ENCODE results near the gene COG5.
A peak's percentile ranks its signal among the peaks of the same experiment; 100 is the strongest.

The COG5 gene

GRCh38 chr7:107563775-107564552, at the start of gene COG5, which contains the start of gene DUS4L:
Gene COG5, minus strand, starts transcription at chr7:107563920. Its CDS starts 24 bp downstream, at chr7:107563896.
Gene DUS4L, plus strand, starts transcription at chr7:107563971. Its CDS starts 3,100 bp downstream, at chr7:107567071.
- peak; percentile 86 for DNase-seq

GRCh38 chr7:107613439-107613838, 49.7 kb upstream of the COG5 start:
- DNase-seq: no peak

GRCh38 chr7:107610323-107610722, 46.6 kb upstream of the COG5 start:
- DNase-seq: no peak

GRCh38 chr7:107609811-107610261, 46.1 kb upstream of the COG5 start:
- DNase-seq: no peak

DNA sequence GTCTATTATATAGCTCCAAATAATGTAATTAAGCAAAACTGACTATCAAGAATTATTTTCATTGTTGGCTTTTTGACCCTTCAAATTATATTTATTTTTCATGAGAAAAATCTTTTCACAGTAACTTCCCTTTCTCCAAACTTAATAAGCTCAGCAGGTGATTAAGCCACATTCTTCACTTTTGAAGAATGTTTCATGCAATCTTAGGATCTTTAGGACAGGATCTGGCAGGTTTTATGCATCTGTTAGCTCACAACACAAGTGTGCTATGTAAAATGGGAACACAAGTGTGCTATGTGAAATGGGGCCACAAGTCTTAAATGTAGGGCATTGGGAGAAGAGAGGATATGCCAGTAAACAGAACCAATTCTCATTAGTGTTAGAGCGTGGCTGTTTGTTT, 42.6 kb upstream of the COG5 start:
- no peak for DNase-seq

DNA sequence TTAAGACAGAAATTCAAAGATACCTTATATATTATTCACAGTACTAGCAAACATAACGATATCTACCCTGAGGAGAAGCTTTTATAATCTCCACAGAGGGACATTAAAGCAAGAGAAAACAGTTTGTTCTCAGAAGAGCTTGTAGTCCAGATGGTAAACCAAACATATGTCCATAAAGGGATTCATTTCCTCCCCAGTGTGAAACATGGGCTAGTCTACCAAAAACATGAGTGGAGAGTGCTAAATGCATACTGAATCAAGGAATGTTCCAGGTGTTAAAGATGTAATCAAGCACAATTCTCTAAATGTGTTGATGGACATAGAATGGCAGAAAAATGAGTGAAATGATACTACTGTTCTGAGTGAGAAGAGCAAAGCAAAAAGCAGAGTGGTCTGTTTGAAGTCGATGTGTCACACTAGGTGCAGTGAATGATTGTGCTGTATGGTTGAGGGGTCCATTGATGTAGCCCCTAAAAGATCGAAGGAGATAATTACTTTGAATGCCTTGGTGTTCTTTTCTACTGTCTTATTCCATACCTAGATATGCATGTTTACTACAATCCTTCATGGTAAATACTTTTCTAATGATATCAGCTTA, 41.6 kb upstream of the COG5 start:
- DNase-seq: no peak

GRCh38 chr7:107600816-107601215, 37.1 kb upstream of the COG5 start:
- DNase-seq: no peak

- no peak for DNase-seq
These were observed 35.5 kb upstream of the COG5 start for GRCh38 chr7:107599262-107599661.

DNA sequence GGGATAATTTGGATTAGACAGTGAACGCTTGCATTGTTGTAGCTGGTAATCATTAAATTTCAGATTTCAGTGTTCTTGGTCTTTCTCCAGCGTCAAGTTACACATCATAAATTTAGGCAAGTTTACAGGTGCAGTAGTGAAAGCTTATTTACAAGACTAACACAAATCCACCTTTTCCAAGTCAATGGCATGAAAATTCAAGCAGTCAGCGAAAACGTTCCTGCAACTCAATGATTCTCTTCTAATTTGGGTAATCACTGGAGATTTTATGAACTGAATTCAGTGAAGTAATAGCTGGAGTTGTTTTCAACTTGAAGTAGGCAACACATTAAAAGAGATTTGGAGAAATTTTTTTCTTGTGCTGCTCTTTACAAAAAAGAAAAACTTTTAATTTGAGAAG, 34.2 kb upstream of the COG5 start:
- no peak for DNase-seq

- no peak for DNase-seq
These were observed 33.8 kb upstream of the COG5 start for GRCh38 chr7:107597582-107597916.

DNA sequence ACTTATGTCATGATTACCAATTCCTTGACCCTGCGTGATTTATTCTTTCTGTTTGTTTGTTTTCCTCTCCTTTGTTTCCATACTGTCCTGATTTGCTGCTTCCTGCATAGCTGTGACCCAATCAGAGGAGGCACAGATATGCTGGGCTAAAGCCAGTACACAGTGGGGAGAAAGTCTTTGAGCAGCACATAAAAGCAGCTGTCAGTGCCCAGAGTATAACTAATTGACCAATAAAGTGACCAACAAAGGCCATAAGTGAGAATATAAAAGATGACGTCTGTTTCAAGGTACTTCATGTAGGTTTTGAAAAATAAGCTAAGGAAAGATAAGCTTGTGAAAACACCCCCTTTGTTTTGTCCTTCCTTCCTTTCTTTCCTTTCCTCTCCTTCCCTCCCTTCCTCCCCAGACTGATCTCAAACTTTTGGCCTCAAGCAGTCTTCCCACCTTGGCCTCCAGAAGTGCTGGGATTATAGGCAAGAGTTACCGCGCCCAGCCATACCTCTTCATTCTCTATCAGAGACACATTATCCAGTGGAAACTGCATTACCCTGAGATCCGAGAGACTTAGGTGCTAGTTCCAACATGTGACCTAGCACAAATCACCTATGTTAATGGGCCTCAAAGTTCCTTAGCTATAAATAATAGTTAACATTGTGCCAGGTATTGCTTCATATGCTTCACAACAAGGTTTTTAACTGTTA, 33.3 kb upstream of the COG5 start:
- no peak for DNase-seq

GRCh38 chr7:107594961-107595737, 31.4 kb upstream of the COG5 start:
- DNase-seq: no peak

DNA sequence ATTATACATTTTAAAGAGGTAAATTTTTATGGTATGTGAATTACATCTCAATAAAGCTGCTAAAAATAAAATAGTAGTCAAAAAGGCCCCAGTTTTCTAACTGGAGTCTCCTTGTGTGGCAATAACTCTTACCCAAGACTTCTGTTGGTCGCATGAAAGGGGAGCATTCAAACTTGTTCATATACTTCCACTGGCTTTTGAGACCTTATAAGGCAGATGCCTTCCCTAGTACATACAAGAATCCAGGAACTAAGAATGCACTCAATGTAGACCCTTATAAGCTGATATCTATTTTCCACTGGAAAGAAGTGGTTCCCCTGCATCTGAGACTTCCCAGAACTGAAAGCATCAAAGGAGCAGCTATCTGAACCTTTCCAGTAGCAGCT, 29.3 kb upstream of the COG5 start:
- DNase-seq: no peak

DNA sequence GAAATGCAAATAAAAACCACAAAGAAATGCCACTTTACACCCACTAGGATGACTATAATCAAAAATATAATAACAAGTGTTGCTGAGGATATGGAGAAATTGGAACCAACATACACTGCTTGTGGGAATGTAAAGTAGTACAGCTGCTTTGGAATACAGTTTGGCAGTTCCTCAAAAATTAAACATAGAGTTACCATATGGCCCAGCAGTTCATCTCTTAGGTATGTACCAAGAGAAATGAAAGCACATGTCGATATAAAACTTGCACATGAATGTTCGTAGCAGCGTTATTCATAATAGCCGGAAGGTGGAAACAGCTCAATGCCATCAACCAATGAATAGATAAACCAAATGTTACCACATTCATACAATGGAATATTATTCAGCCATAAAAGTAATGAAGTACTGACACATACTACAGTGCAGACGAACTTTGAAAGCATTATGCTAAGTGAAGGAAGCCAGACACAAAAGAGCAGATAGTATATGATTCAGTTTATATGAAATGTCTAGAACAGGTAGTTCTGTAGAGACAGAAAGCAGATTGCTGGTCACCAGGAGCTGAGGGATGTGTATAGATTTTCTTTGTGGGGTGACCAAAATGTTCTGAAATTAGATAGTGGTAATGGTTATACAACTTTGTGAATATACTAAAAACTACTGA, 28.8 kb upstream of the COG5 start:
- no peak for DNase-seq

DNA sequence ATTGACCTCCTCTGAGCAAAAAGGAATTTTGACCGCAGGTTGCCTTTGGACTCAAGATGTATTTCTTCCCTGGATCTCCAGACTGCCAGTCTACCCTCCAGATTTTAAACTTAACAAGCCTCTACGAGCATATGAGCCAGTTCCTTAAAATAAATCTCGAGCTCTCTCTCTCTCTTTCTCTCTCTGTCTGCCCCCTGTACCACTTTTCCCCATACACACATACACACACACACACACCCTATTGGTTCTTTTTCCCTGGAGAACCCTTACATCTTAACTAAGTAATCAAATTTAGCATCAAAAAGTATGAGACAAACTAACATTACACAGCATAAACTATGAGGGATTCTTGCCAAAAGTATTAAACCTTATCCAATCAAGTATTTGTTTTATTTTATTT, 27.7 kb upstream of the COG5 start:
- DNase-seq: no peak

- DNase-seq: no peak
These were observed 24.9 kb upstream of the COG5 start for GRCh38 chr7:107588529-107589130.

GRCh38 chr7:107584716-107585115, 21.0 kb upstream of the COG5 start:
- DNase-seq: no peak

DNA sequence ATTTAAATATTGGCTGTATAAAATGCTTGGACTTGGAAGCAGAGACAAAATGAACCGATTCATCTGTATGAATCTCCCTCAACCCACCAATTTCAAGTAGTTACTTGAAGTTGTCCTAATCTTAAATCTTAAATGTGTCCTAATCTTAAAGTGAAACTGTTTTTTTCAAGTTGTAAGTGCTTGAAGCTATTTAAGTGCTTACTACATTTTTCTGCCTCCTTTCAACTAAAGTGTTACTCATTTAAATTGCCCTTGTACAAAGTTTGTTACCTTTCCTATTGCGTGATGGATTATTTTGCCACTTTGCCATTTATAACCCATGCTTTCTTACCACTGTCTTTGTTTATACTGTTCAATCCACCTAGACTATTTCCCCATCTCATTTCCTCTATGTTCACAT, 19.2 kb upstream of the COG5 start:
- no peak for DNase-seq

- DNase-seq: no peak
These were observed 17.8 kb upstream of the COG5 start for GRCh38 chr7:107581387-107582013.

- DNase-seq: no peak
These were observed 17.1 kb upstream of the COG5 start for GRCh38 chr7:107580716-107581383.

All from activated naive CD4-positive, alpha-beta T cell treated with anti-CD3 and anti-CD28 coated beads, Interleukin-2, amount 50 U/mL, for 16 hours (primary cell).